Fibroblast of villous mesenchyme (primary cell): ENCODE measurements around the gene OBSL1. TPM values are rescaled to one million over a fixed set of nuclear protein-coding genes. Genes with fewer than 3 reads are reported as not detected.
A peak's percentile ranks its signal among the peaks of the same experiment; 100 is the strongest.

Source experiments
- DNase-seq: peaks from one replicate; pipeline ENCODE4 v3.0.0-alpha.2; 2010; ENCODE audit warnings: low read depth
- H3K4me3 ChIP-seq: 2 replicates; pipeline ENCODE4 v1.5.1; 2011; ENCODE audit warnings: low read depth, mild to moderate bottlenecking, low read length
- CTCF ChIP-seq: IDR thresholded peaks from 2 replicates; pipeline ENCODE4 v1.5.1; 2012; ENCODE audit warnings: low read depth, mild to moderate bottlenecking, low read length; ENCODE audit not compliant: insufficient read depth
- total RNA-seq: library from RNA; depleted of rRNA; stranded (reverse); fragments of >200 nt; gene quantifications from 2 replicates; pipeline ENCODE4 v1.2.3, GENCODE V29; 2012

OBSL1 gene
- total RNA-seq, 1 donor: 86.8 TPM

- H3K4me3 ChIP-seq: peak overlapping the region; percentile 71
- DNase-seq: no peak
- TF ChIP-seq CTCF: no peak
Measured at GRCh38 chr2:219544567-219544966, 26.8 kb downstream of the OBSL1 start.

GRCh38 chr2:219543596-219544358, 27.6 kb downstream of the OBSL1 start, which contains the start of the genes CHPF and TMEM198:
TSS of gene CHPF (minus strand) at chr2:219543809. CDS start at chr2:219543538, 271 bp downstream.
TSS of gene TMEM198 (plus strand) at chr2:219544028. CDS start at chr2:219544728, 700 bp downstream.
- H3K4me3 ChIP-seq: peak within 1 kb of the TSS; percentile 71
- no peak for TF ChIP-seq CTCF
- DNase-seq: peak; percentile 99

GRCh38 chr2:219542931-219543595, 28.3 kb downstream of the OBSL1 start:
- H3K4me3 ChIP-seq: peak overlapping the region; percentile 71
- DNase-seq: peak; percentile 28
- no peak for TF ChIP-seq CTCF

GRCh38 chr2:219541611-219542180, 29.6 kb downstream of the OBSL1 start:
- peak; percentile 95 for TF ChIP-seq CTCF
- peak overlapping the region; percentile 71 for H3K4me3 ChIP-seq
- DNase-seq: peak; percentile 62

GRCh38 chr2:219540784-219541504, 30.4 kb downstream of the OBSL1 start:
- DNase-seq: no peak
- H3K4me3 ChIP-seq: no peak overlapping the region
- no peak for TF ChIP-seq CTCF

- no peak for DNase-seq
- no peak for TF ChIP-seq CTCF
- no peak overlapping the region for H3K4me3 ChIP-seq
Measured at GRCh38 chr2:219539926-219540678, 31.2 kb downstream of the OBSL1 start.
